CD4-positive, CD25-positive, alpha-beta regulatory T cell (primary cell): ENCODE data around the gene KCNJ15. TPM values are rescaled to one million over a fixed set of nuclear protein-coding genes. Genes with fewer than 3 reads are reported as not detected.
"Not testable (repeated sequence)": the region's sequence is repeated elsewhere in the genome, so short reads cannot be mapped to it uniquely, and the experiment has no call there.

ENCODE experiments used
- ATAC-seq, 2 donors: fragments of 150-1000 bp; cut with Tn5 transposase; one replicate each; pipeline ENCODE4 v1.10.0; 2021; ENCODE audit warnings: low read depth in 2 of 2, moderate number of reproducible peaks in 2 of 2, moderate library complexity in 1 of 2
- DNase-seq, 3 donors: peaks; one replicate each; pipeline versions ENCODE4 v3.0.0 to v3.0.0-alpha.2; 2012 to 2022; ENCODE audit warnings: mixed read lengths in 1 of 3
- H3K27ac ChIP-seq: one replicate; pipeline ENCODE4 v1.7.0; 2013; ENCODE audit warnings: mild to moderate bottlenecking, low read length; ENCODE audit not compliant: insufficient read depth, poor library complexity, severe bottlenecking
- H3K27me3 ChIP-seq: one replicate; pipeline ENCODE4 v1.7.0; 2013; ENCODE audit warnings: low read length; ENCODE audit not compliant: control insufficient read depth, insufficient read depth
- H3K36me3 ChIP-seq: one replicate; pipeline ENCODE4 v1.7.0; 2013; ENCODE audit warnings: mild to moderate bottlenecking, low read length, moderate library complexity; ENCODE audit not compliant: control insufficient read depth, insufficient read depth
- H3K4me1 ChIP-seq: 2 replicates; pipeline ENCODE4 v1.7.0; 2013; ENCODE audit warnings: mild to moderate bottlenecking, low read length; ENCODE audit not compliant: insufficient read depth, control insufficient read depth, poor library complexity, severe bottlenecking
- H3K4me3 ChIP-seq: one replicate; pipeline ENCODE4 v1.7.0; 2013; ENCODE audit warnings: low read depth, mild to moderate bottlenecking, low read length, moderate library complexity
- H3K9me3 ChIP-seq, 2 experiments: 1 replicate in 1 of 2; 2 replicates in 1 of 2; pipeline ENCODE4 v1.7.0; 2013; ENCODE audit warnings: low read length in 2 of 2, mild to moderate bottlenecking in 1 of 2, moderate library complexity in 1 of 2; ENCODE audit not compliant: control insufficient read depth in 2 of 2
- H3K27ac Mint-ChIP-seq, 3 donors: one replicate each; pipeline ENCODE4 v1.8.0; 2020 to 2022; ENCODE audit warnings: mild to moderate bottlenecking in 3 of 3, mixed read lengths in 3 of 3, moderate library complexity in 2 of 3
- H3K27me3 Mint-ChIP-seq: one replicate; pipeline ENCODE4 v1.8.0; 2022; ENCODE audit warnings: mild to moderate bottlenecking, mixed read lengths
- H3K36me3 Mint-ChIP-seq: one replicate; pipeline ENCODE4 v1.8.0; 2020; ENCODE audit warnings: mixed read lengths
- H3K4me1 Mint-ChIP-seq, 4 donors: one replicate each; pipeline ENCODE4 v1.8.0; 2020 to 2022; ENCODE audit warnings: mixed read lengths in 4 of 4, mild to moderate bottlenecking in 1 of 4
- H3K4me3 Mint-ChIP-seq, 4 donors: one replicate each; pipeline ENCODE4 v1.8.0; 2020 to 2022; ENCODE audit warnings: mild to moderate bottlenecking in 4 of 4, mixed read lengths in 4 of 4, moderate library complexity in 3 of 4
- H3K9me3 Mint-ChIP-seq, 7 donors: one replicate each; pipeline ENCODE4 v1.8.0; 2020 to 2022; ENCODE audit warnings: mixed read lengths in 7 of 7, mild to moderate bottlenecking in 3 of 7, moderate library complexity in 2 of 7
- polyA plus RNA-seq, 4 donors: library from polyadenylated mRNA; unstranded; fragments of 300-500 nt; fragmentation: Illumina TruSeq; gene quantifications; one replicate each; pipeline ENCODE4 v1.2.3, GENCODE V29; 2021
- total RNA-seq: library from RNA; stranded (reverse); gene quantifications from one replicate; pipeline ENCODE4 v1.2.3, GENCODE V29; 2022

KCNJ15 gene
- total and polyA plus RNA-seq, 5 donors from 2014 or later, result 0.10 TPM; not detected in 4

- peak in 1 of 3 donors; percentile 16 for DNase-seq
- Mint-ChIP-seq H3K4me1 (peaks cover 0 to 1% (median 0%) of the 10 kb centered on the region in 4 donors), H3K4me3 (no peak overlapping the region), H3K27me3 (no peaks in the 10 kb centered on the region), H3K27ac (no peak overlapping the region), H3K36me3 (no peaks in the 10 kb centered on the region), H3K9me3 (peaks cover 0 to 51% (median 16%) of the 10 kb centered on the region in 7 donors)
- H3K4me3 ChIP-seq, result no peak overlapping the region
- no peaks in the 10 kb centered on the region for H3K4me1 ChIP-seq
- no peaks in the 10 kb centered on the region for H3K27me3 ChIP-seq
- H3K36me3 ChIP-seq, result no peaks in the 10 kb centered on the region
- no peak overlapping the region for H3K27ac ChIP-seq
- no peak for ATAC-seq
- H3K9me3 ChIP-seq, result peaks cover 23 to 62% of the 10 kb centered on the region in 2 experiments
Measured at GRCh38 chr21:38223893-38224540, 32.8 kb upstream of the KCNJ15 start.

- ATAC-seq (no peak), DNase-seq (no peak)
- H3K27ac ChIP-seq, result no peak overlapping the region
- Mint-ChIP-seq H3K36me3 (no peaks in the 10 kb centered on the region), H3K9me3 (peaks cover 0 to 67% (median 23%) of the 10 kb centered on the region in 7 donors), H3K27ac (no peak overlapping the region), H3K27me3 (no peaks in the 10 kb centered on the region), H3K4me3 (no peak overlapping the region), H3K4me1 (no peaks in the 10 kb centered on the region)
- H3K4me1 ChIP-seq, result no peaks in the 10 kb centered on the region
- H3K27me3 ChIP-seq, result no peaks in the 10 kb centered on the region
- H3K36me3 ChIP-seq, result no peaks in the 10 kb centered on the region
- peaks cover 39 to 79% of the 10 kb centered on the region in 2 experiments for H3K9me3 ChIP-seq
- H3K4me3 ChIP-seq, result no peak overlapping the region
Measured at GRCh38 chr21:38227401-38227800, 29.4 kb upstream of the KCNJ15 start.

- ATAC-seq (no peak), DNase-seq (no peak)
- no peaks in the 10 kb centered on the region for H3K4me1 Mint-ChIP-seq
- peaks cover 0 to 67% (median 20%) of the 10 kb centered on the region in 7 donors for H3K9me3 Mint-ChIP-seq
- no peak overlapping the region for H3K4me3 Mint-ChIP-seq
- H3K27me3 ChIP-seq, result no peaks in the 10 kb centered on the region
- H3K27ac ChIP-seq, result no peak overlapping the region
- H3K27me3 Mint-ChIP-seq, result no peaks in the 10 kb centered on the region
- H3K36me3 ChIP-seq, result no peaks in the 10 kb centered on the region
- peaks cover 36 to 74% of the 10 kb centered on the region in 2 experiments for H3K9me3 ChIP-seq
- no peak overlapping the region for H3K27ac Mint-ChIP-seq
- no peak overlapping the region for H3K4me3 ChIP-seq
- H3K4me1 ChIP-seq, result no peaks in the 10 kb centered on the region
- H3K36me3 Mint-ChIP-seq, result no peaks in the 10 kb centered on the region
Measured at GRCh38 chr21:38228115-38228514, 28.7 kb upstream of the KCNJ15 start.

GRCh38 chr21:38228537-38228936 is 28.3 kb upstream of the KCNJ15 start:
- no peak overlapping the region for H3K4me3 ChIP-seq
- ATAC-seq (no peak), DNase-seq (no peak)
- H3K9me3 ChIP-seq, result peaks cover 33 to 70% of the 10 kb centered on the region in 2 experiments
- no peaks in the 10 kb centered on the region for H3K27me3 ChIP-seq
- Mint-ChIP-seq H3K4me1 (no peaks in the 10 kb centered on the region), H3K4me3 (no peak overlapping the region), H3K9me3 (peaks cover 0 to 65% (median 20%) of the 10 kb centered on the region in 7 donors), H3K36me3 (no peaks in the 10 kb centered on the region), H3K27me3 (no peaks in the 10 kb centered on the region), H3K27ac (no peak overlapping the region)
- H3K36me3 ChIP-seq, result no peaks in the 10 kb centered on the region
- H3K4me1 ChIP-seq, result no peaks in the 10 kb centered on the region
- no peak overlapping the region for H3K27ac ChIP-seq

- Mint-ChIP-seq H3K27me3 (no peaks in the 10 kb centered on the region), H3K4me3 (peak overlapping the region in 1 of 4 donors; percentile 51)
- no peaks in the 10 kb centered on the region for H3K36me3 ChIP-seq
Measured at GRCh38 chr21:38229260-38229877, 27.4 kb upstream of the KCNJ15 start.

DNA sequence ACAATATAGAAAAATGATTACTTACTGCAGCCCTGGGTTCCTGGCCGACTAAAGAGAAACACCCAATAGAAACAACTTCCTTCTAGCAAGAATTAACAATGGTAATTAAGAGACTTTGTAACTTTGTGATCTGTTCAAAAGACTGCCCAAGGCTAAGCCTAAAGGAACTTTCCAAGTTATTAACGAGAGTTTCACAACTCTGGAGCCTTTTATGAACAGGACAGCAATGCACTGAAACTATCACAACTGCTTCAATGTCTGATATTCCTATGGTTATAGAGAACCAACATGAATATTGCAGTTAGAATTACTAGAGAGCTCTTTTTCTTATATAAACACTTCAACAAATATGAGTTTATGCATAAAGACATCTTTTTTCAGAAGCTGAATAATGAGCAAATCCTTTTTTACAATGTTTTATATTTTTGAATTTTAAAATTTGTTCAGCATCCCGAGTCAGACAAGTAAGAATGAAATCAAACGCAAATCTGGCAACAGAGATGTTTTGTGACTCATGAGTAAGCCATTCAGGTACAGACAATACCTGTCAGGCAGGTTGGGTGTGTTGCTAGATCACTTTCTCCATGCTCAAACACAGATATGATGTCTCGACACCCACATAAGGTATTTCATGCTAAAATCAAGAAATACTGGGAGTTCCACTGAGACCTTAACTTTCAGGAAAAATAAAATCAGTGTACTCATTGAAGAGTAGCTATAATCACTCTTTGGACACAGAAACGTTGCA is 22.2 kb upstream of the KCNJ15 start:
- H3K4me1 Mint-ChIP-seq, result no peaks in the 10 kb centered on the region
- no peak overlapping the region for H3K27ac ChIP-seq
- H3K4me3 Mint-ChIP-seq, result no peak overlapping the region
- H3K27me3 Mint-ChIP-seq, result no peaks in the 10 kb centered on the region
- H3K27ac Mint-ChIP-seq, result no peak overlapping the region
- no peaks in the 10 kb centered on the region for H3K4me1 ChIP-seq
- no peaks in the 10 kb centered on the region for H3K27me3 ChIP-seq
- H3K4me3 ChIP-seq, result no peak overlapping the region
- no peaks in the 10 kb centered on the region for H3K36me3 Mint-ChIP-seq
- no peak for DNase-seq
- H3K9me3 ChIP-seq, result peaks cover 11 to 12% of the 10 kb centered on the region in 2 experiments
- H3K9me3 Mint-ChIP-seq, result peaks cover 0 to 16% (median 10%) of the 10 kb centered on the region in 7 donors
- no peaks in the 10 kb centered on the region for H3K36me3 ChIP-seq
- no peak for ATAC-seq

More at GRCh38 chr21:38229260-38229877, 27.4 kb upstream of the KCNJ15 start:
- ATAC-seq (no peak), DNase-seq (no peak)
- H3K9me3 Mint-ChIP-seq, result peaks cover 0 to 60% (median 18%) of the 10 kb centered on the region in 7 donors
- no peaks in the 10 kb centered on the region for H3K36me3 Mint-ChIP-seq
- H3K27ac Mint-ChIP-seq, result no peak overlapping the region
- H3K27ac ChIP-seq, result no peak overlapping the region
- H3K4me1 ChIP-seq, result no peaks in the 10 kb centered on the region
- no peaks in the 10 kb centered on the region for H3K27me3 ChIP-seq
- H3K4me1 Mint-ChIP-seq, result no peaks in the 10 kb centered on the region
- no peak overlapping the region for H3K4me3 ChIP-seq
- H3K9me3 ChIP-seq, result peaks cover 27 to 61% of the 10 kb centered on the region in 2 experiments

DNA sequence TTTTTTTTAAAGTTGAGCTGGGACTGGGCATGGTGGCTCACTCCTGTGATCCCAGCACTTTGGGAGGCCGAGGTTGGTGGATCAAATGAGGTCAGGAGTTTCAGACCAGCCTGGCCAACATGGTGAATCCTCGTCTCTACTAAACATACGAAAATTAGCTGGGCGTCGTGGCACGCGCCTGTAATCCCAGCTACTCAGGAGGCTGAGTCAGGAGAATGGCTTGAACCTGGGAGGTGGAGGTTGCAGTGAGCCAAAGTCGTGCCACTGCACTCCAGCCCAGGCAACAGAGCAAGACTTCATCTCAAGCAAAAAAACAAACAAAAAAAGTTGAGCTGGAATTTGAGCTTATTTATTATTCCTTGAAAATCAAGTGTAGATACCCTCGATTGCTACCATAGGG is 21.5 kb upstream of the KCNJ15 start:
- not testable (repeated sequence) for H3K36me3 Mint-ChIP-seq, H3K27me3 Mint-ChIP-seq, H3K4me1 Mint-ChIP-seq, H3K4me1 ChIP-seq, H3K27ac Mint-ChIP-seq, H3K4me3 ChIP-seq, H3K4me3 Mint-ChIP-seq, DNase-seq, H3K27ac ChIP-seq, H3K36me3 ChIP-seq, H3K27me3 ChIP-seq, ATAC-seq, H3K9me3 ChIP-seq
- H3K9me3 Mint-ChIP-seq, result peaks cover 0 to 14% (median 8%) of the 10 kb centered on the region in 7 donors
